Liver (tissue), 9 donors: ENCODE data around the gene KIRREL1. TPM values are rescaled to one million over a fixed set of nuclear protein-coding genes. Genes with fewer than 3 reads are reported as not detected.

Experiments used
- DNase-seq: peaks from one replicate; pipeline ENCODE4 v3.0.0-alpha.2; 2017; ENCODE audit warnings: low spot score
- H3K27ac ChIP-seq, 2 donors: one replicate each; pipeline ENCODE4 v1.7.0; 2013; ENCODE audit warnings: inconsistent platforms in 2 of 2, low read length in 2 of 2, control low read depth in 1 of 2, low read depth in 1 of 2, mild to moderate bottlenecking in 1 of 2
- H3K27me3 ChIP-seq, 4 donors: one replicate each; pipeline versions ENCODE4 v1.6.1 to v1.7.0; 2013; ENCODE audit warnings: low read length in 3 of 4, inconsistent platforms in 1 of 4, mild to moderate bottlenecking in 1 of 4, moderate library complexity in 1 of 4; ENCODE audit not compliant: control insufficient read depth in 4 of 4, insufficient read depth in 4 of 4
- H3K36me3 ChIP-seq, 4 donors: one replicate each; pipeline versions ENCODE4 v1.6.1 to v1.7.0; 2013; ENCODE audit warnings: low read length in 3 of 4, mild to moderate bottlenecking in 3 of 4, low read depth in 1 of 4, moderate library complexity in 1 of 4; ENCODE audit not compliant: control insufficient read depth in 4 of 4, insufficient read depth in 3 of 4
- H3K4me1 ChIP-seq, 4 donors: one replicate each; pipeline versions ENCODE4 v1.6.1 to v1.7.0; 2013; ENCODE audit warnings: low read length in 3 of 4, mild to moderate bottlenecking in 3 of 4, moderate library complexity in 1 of 4; ENCODE audit not compliant: control insufficient read depth in 4 of 4, insufficient read depth in 4 of 4
- H3K4me3 ChIP-seq, 3 donors: one replicate each; pipeline versions ENCODE4 v1.6.1 to v1.7.0; 2013; ENCODE audit warnings: low read length in 3 of 3, control low read depth in 1 of 3, low read depth in 1 of 3, mild to moderate bottlenecking in 1 of 3
- H3K9ac ChIP-seq, 2 donors: one replicate each; pipeline ENCODE4 v1.7.0; 2013; ENCODE audit warnings: low read length in 2 of 2, mild to moderate bottlenecking in 2 of 2, moderate library complexity in 2 of 2, control low read depth in 1 of 2, low read depth in 1 of 2
- H3K9me3 ChIP-seq, 4 donors: one replicate each; pipeline versions ENCODE4 v1.6.1 to v1.7.0; 2013; ENCODE audit warnings: low read length in 3 of 4; ENCODE audit not compliant: control insufficient read depth in 4 of 4
- ATF3 ChIP-seq: IDR thresholded peaks from 2 replicates; pipeline ENCODE4 v1.6.1; 2016; ENCODE audit warnings: antibody characterized with exemption
- CTCF ChIP-seq: fragments of 150-350 bp; IDR thresholded peaks from 2 replicates; pipeline ENCODE4 v1.5.1; 2017; ENCODE audit warnings: improper control_type of control experiment, low read depth, low read length; ENCODE audit not compliant: missing input control
- EGR1 ChIP-seq, 2 donors: IDR thresholded peaks; 2 replicates each; pipeline ENCODE4 v1.6.1; 2016 to 2018; ENCODE audit warnings: antibody characterized with exemption in 2 of 2, low read depth in 2 of 2
- FOXA1 ChIP-seq: IDR thresholded peaks from 2 replicates; pipeline ENCODE4 v1.6.1; 2016; ENCODE audit warnings: antibody characterized with exemption
- FOXA2 ChIP-seq: IDR thresholded peaks from 2 replicates; pipeline ENCODE4 v1.6.1; 2016; ENCODE audit warnings: antibody characterized with exemption
- GABPA ChIP-seq, 2 donors: IDR thresholded peaks in 1 of 2; conservative IDR thresholded peaks in 1 of 2; 2 replicates each; pipeline ENCODE4 v1.6.1; 2016; ENCODE audit warnings: antibody characterized with exemption in 2 of 2, mild to moderate bottlenecking in 1 of 2, moderate library complexity in 1 of 2
- HNF4A ChIP-seq, 2 donors: conservative IDR thresholded peaks; 2 replicates each; pipeline ENCODE4 v1.6.1; 2016; ENCODE audit warnings: antibody characterized with exemption in 2 of 2, mild to moderate bottlenecking in 2 of 2
- HNF4G ChIP-seq: IDR thresholded peaks from 2 replicates; pipeline ENCODE4 v1.6.1; 2016; ENCODE audit warnings: antibody characterized with exemption
- JUND ChIP-seq, 2 donors: IDR thresholded peaks; 2 replicates each; pipeline ENCODE4 v1.6.1; 2016; ENCODE audit warnings: antibody characterized with exemption in 2 of 2
- MAX ChIP-seq: IDR thresholded peaks from 2 replicates; pipeline ENCODE4 v1.6.1; 2016; ENCODE audit warnings: antibody characterized with exemption
- RAD21 ChIP-seq, 2 donors: IDR thresholded peaks; 2 replicates each; pipeline ENCODE4 v1.6.1; 2016; ENCODE audit warnings: antibody characterized with exemption in 2 of 2, mild to moderate bottlenecking in 2 of 2
- REST ChIP-seq: IDR thresholded peaks from 2 replicates; pipeline ENCODE4 v1.6.1; 2016; ENCODE audit warnings: antibody characterized with exemption, mild to moderate bottlenecking
- RXRA ChIP-seq, 2 donors: IDR thresholded peaks; 2 replicates each; pipeline ENCODE4 v1.6.1; 2017 to 2018; ENCODE audit warnings: antibody characterized with exemption in 2 of 2, mild to moderate bottlenecking in 1 of 2
- TAF1 ChIP-seq: conservative IDR thresholded peaks from 2 replicates; pipeline ENCODE4 v1.6.1; 2016; ENCODE audit warnings: antibody characterized with exemption, mild to moderate bottlenecking
- YY1 ChIP-seq: IDR thresholded peaks from 2 replicates; pipeline ENCODE4 v1.6.1; 2016; ENCODE audit warnings: antibody characterized with exemption, mild to moderate bottlenecking
- ZBTB33 ChIP-seq: IDR thresholded peaks from 2 replicates; pipeline ENCODE4 v1.6.1; 2016; ENCODE audit warnings: antibody characterized with exemption
- WGBS: extraction: QIAGEN DNeasy Blood & Tissue Kit; methylation state at CpG from one replicate; pipeline ENCODE4 v1.1.7; 2013; 5-methylcytosine and 5-hydroxymethylcytosine counted together
- polyA plus RNA-seq, 2 donors: library from polyadenylated mRNA; stranded (reverse) in 1 of 2; unstranded in 1 of 2; fragments of 200-250 nt in 1 of 2; fragments of >200 nt in 1 of 2; fragmentation: Nextera tagmentation in 1 of 2; extraction: Ambion mirVana in 1 of 2; gene quantifications; one replicate each; pipeline versions ENCODE4 v1.2.1 to v1.2.3, GENCODE V29; 2013 to 2015
- total RNA-seq, 2 donors: library from RNA; depleted of rRNA; stranded (reverse); fragments of >200 nt; gene quantifications; one replicate each; pipeline ENCODE4 v1.2.3, GENCODE V29; 2014
- donor health status: healthy.
- donor health status: healthy.
- donor health status: healthy.
- donor health status: healthy.
- donor health status: healthy.

The KIRREL1 gene
- total and polyA plus RNA-seq, 4 donors, result 0.82 to 6.0 (median 3.1) TPM

GRCh38 chr1:158037866-158038359 is 44.5 kb downstream of the KIRREL1 start:
- Histone ChIP-seq H3K4me1 (no peaks in the 10 kb centered on the region), H3K9ac (no peak overlapping the region), H3K27ac (no peak overlapping the region), H3K4me3 (no peak overlapping the region), H3K9me3 (no peaks in the 10 kb centered on the region), H3K27me3 (no peaks in the 10 kb centered on the region), H3K36me3 (no peaks in the 10 kb centered on the region)
- no peak for DNase-seq
- 57% methylated on average over 9 of the region's 9 CpGs for WGBS
- TF ChIP-seq HNF4G, result no peak
- no peak for TF ChIP-seq FOXA1
- TF ChIP-seq EGR1 (IDR thresholded peaks at IDR 0.05; ENCODE audit: low read depth in 2 of 2), result no peak
- TF ChIP-seq FOXA2, result no peak
- TF ChIP-seq GABPA (IDR thresholded peaks at IDR 0.05 in 1 of 2, conservative IDR thresholded peaks at IDR 0.05 in 1 of 2), result no peak
- no peak for TF ChIP-seq JUND (IDR thresholded peaks at IDR 0.05)
- no peak for TF ChIP-seq RAD21 (IDR thresholded peaks at IDR 0.05)
- no peak for TF ChIP-seq TAF1
- no peak for TF ChIP-seq CTCF
- TF ChIP-seq ATF3, result no peak
- TF ChIP-seq YY1, result no peak

GRCh38 chr1:158038793-158039192 is 45.3 kb downstream of the KIRREL1 start:
- Histone ChIP-seq H3K4me3 (no peak overlapping the region), H3K4me1 (no peaks in the 10 kb centered on the region), H3K27ac (no peak overlapping the region), H3K9me3 (no peaks in the 10 kb centered on the region), H3K9ac (no peak overlapping the region), H3K27me3 (no peaks in the 10 kb centered on the region), H3K36me3 (no peaks in the 10 kb centered on the region)
- 80% methylated on average over 8 of the region's 8 CpGs for WGBS
- DNase-seq, result no peak
- TF ChIP-seq JUND (IDR thresholded peaks at IDR 0.05) (no peak), ZBTB33 (no peak), HNF4A (conservative IDR thresholded peaks at IDR 0.05) (no peak), FOXA2 (no peak), TAF1 (no peak), RXRA (IDR thresholded peaks at IDR 0.05) (no peak), RAD21 (IDR thresholded peaks at IDR 0.05) (no peak), MAX (no peak), GABPA (IDR thresholded peaks at IDR 0.05 in 1 of 2, conservative IDR thresholded peaks at IDR 0.05 in 1 of 2) (no peak), HNF4G (no peak), CTCF (no peak), REST (no peak)
